PFSK-1 (cell line): ENCODE measurements around the gene CNPY3.

ENCODE experiments used
- FOXP2 ChIP-seq: optimal IDR thresholded peaks from 2 replicates; pipeline ENCODE3; 2011; ENCODE audit warnings: borderline replicate concordance, control low read depth, inconsistent platforms; ENCODE audit not compliant: insufficient read depth; ENCODE audit errors: extremely low read length, extremely low read depth
- POLR2AphosphoS5 ChIP-seq: IDR thresholded peaks from 2 replicates; pipeline ENCODE4 v1.6.1; 2012; ENCODE audit warnings: low read depth, mild to moderate bottlenecking, control low read depth, low read length, moderate library complexity
- SIN3A ChIP-seq: IDR thresholded peaks from 2 replicates; pipeline ENCODE4 v1.6.1; 2012; ENCODE audit warnings: mild to moderate bottlenecking, low read length, moderate library complexity, borderline replicate concordance; ENCODE audit not compliant: insufficient read depth
- TAF1 ChIP-seq: IDR thresholded peaks from 2 replicates; pipeline ENCODE4 v1.6.1; 2012; ENCODE audit warnings: low read length, control low read depth, borderline replicate concordance; ENCODE audit not compliant: insufficient read depth
- TF ChIP-seq, protein P1 (sequence below), 2 experiments: IDR thresholded peaks; 2 replicates each; pipeline versions ENCODE4 v1.6.1 to v1.8.0; 2011 to 2012; ENCODE audit warnings: low read depth in 2 of 2, low read length in 2 of 2, control low read depth in 1 of 2, inconsistent platforms in 1 of 2, mild to moderate bottlenecking in 1 of 2, moderate library complexity in 1 of 2; ENCODE audit not compliant: insufficient read depth in 1 of 2

CNPY3 gene

DNA sequence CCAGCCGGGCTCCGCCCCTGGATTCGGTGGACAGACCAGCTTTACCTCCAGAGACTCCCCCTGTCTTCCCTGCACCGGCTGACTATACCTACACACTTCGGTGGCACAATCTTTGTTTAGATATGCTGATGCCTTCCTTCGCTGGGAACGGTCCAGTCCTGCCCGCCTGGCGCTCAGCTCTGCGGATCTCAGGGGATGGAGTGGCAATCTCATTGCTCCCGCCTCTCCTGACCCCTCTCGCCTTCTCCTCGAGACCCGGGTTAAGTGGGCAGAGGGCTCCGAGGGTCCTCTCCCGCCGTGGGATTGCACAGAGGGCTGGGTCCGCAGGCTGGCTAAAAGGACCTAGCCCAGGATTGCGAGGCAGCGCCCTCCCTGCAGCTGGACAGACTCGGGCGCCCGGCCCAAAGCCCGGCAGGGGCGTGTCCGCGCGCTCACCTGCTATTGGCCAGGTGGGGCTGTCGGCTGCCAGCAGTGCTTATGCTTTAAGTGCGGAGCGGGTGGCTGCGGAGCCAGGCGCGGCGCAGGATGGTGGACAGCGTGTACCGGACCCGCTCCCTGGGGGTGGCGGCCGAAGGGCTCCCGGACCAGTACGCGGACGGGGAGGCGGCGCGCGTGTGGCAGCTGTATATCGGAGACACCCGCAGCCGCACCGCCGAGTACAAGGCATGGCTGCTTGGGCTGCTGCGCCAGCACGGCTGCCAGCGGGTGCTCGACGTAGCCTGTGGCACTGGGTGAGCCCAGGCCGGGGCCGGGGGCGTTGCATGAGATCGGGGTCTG is 31.2 kb downstream of the CNPY3 start, which contains the start of gene GNMT:
TSS of gene GNMT (plus strand) at position 512 of the 777 bp plus-strand sequence. CDS start at position 526, 14 bp downstream.
- TF ChIP-seq, protein P1, sequence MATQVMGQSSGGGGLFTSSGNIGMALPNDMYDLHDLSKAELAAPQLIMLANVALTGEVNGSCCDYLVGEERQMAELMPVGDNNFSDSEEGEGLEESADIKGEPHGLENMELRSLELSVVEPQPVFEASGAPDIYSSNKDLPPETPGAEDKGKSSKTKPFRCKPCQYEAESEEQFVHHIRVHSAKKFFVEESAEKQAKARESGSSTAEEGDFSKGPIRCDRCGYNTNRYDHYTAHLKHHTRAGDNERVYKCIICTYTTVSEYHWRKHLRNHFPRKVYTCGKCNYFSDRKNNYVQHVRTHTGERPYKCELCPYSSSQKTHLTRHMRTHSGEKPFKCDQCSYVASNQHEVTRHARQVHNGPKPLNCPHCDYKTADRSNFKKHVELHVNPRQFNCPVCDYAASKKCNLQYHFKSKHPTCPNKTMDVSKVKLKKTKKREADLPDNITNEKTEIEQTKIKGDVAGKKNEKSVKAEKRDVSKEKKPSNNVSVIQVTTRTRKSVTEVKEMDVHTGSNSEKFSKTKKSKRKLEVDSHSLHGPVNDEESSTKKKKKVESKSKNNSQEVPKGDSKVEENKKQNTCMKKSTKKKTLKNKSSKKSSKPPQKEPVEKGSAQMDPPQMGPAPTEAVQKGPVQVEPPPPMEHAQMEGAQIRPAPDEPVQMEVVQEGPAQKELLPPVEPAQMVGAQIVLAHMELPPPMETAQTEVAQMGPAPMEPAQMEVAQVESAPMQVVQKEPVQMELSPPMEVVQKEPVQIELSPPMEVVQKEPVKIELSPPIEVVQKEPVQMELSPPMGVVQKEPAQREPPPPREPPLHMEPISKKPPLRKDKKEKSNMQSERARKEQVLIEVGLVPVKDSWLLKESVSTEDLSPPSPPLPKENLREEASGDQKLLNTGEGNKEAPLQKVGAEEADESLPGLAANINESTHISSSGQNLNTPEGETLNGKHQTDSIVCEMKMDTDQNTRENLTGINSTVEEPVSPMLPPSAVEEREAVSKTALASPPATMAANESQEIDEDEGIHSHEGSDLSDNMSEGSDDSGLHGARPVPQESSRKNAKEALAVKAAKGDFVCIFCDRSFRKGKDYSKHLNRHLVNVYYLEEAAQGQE (IDR thresholded peaks at IDR 0.05; ENCODE audit: insufficient read depth in 1 of 2, low read depth in 2 of 2, low read length in 2 of 2) = no peak
- no peak for TF ChIP-seq POLR2AphosphoS5
- TF ChIP-seq FOXP2 = no peak
- no peak for TF ChIP-seq TAF1

DNA sequence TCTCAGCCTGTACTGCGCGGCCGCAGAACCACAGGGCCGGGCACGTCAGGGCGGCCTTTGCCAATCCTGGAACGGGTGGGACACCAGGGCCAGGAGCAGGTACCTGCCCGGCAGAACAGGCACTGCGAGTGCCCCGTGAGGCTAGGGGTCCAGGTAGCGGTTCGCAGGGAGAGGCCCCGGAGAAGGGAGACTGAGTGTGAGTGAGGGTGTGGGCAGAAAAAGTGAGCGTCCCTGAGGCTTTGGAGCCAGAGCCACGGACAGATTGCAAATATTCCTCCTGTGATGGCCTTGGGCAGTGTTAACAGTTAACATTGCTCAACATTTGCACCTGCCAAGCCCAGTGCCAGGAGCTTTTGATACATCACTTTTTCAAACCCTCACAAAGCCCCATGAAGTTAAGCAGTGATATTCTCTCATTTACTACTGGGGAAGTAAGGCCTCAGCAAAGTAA is 31.8 kb downstream of the CNPY3 start:
- TF ChIP-seq FOXP2 = no peak
- TF ChIP-seq SIN3A = no peak
- no peak for TF ChIP-seq POLR2AphosphoS5
- TF ChIP-seq, protein P1 (IDR thresholded peaks at IDR 0.05; ENCODE audit: insufficient read depth in 1 of 2, low read depth in 2 of 2, low read length in 2 of 2) = no peak
- no peak for TF ChIP-seq TAF1

DNA sequence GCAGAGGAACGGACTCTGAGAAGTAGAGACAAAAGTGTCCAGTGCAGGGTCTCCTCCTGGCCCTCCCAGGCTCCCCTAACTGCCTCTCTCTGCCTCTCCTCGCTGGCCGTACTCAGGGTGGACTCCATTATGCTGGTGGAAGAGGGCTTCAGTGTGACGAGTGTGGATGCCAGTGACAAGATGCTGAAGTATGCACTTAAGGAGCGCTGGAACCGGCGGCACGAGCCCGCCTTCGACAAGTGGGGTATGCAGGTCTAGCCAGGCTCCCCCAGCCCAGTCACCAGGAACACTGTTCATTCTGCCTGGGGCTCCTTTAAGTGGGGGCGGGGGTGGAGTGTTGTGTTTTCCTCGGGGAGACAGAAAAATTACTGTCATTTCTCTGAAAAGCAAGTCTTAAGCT is 32.8 kb downstream of the CNPY3 start:
- TF ChIP-seq, protein P1 (IDR thresholded peaks at IDR 0.05; ENCODE audit: insufficient read depth in 1 of 2, low read depth in 2 of 2, low read length in 2 of 2) = no peak
- no peak for TF ChIP-seq TAF1
- TF ChIP-seq SIN3A = no peak
- no peak for TF ChIP-seq FOXP2
- no peak for TF ChIP-seq POLR2AphosphoS5

DNA sequence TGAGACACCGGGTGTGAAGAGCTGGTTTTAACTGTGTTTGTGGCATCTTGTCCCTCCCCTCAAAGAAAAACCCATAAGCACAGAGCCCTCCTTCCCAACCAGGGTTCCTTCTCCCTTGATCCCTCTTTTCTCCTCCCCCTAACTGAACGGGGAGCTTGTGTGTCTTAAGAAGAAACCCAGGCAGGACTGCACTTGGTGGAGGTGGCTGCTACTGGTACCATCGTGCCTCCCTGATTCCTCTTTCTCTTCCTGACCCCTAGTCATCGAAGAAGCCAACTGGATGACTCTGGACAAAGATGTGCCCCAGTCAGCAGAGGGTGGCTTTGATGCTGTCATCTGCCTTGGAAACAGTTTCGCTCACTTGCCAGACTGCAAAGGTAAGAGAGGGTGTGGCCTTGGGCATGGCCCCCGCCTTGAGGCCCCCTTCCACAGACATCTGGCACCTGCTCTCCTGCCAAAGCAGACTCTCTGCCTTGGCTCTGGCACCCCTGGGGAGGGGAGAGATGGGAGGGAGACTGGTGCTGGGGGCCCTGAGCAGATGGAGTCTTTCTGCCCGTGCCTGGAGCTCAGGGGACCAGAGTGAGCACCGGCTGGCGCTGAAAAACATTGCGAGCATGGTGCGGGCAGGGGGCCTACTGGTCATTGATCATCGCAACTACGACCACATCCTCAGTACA is 33.4 kb downstream of the CNPY3 start:
- TF ChIP-seq SIN3A (no peak), TAF1 (no peak), FOXP2 (no peak), POLR2AphosphoS5 (no peak)
- TF ChIP-seq, protein P1 (IDR thresholded peaks at IDR 0.05; ENCODE audit: insufficient read depth in 1 of 2, low read depth in 2 of 2, low read length in 2 of 2) = no peak
